Peyer's patch (tissue), 4 donors: Measurements from ENCODE around the gene SRSF9. TPM values are rescaled to one million over a fixed set of nuclear protein-coding genes. Genes with fewer than 3 reads are reported as not detected.

Experiments used
- DNase-seq, 3 donors: peaks; one replicate each; pipeline ENCODE4 v3.0.0-alpha.2; 2017 to 2019
- H3K27ac ChIP-seq, 4 donors: fragments of 200-600 bp; sonication (generic); one replicate each; pipeline ENCODE4 v1.5.1; 2016 to 2019
- H3K27me3 ChIP-seq, 2 donors: fragments of 200-600 bp; sonication (generic); one replicate each; pipeline ENCODE4 v1.5.1; 2019
- H3K36me3 ChIP-seq, 3 donors: fragments of 200-600 bp; sonication (generic); one replicate each; pipeline ENCODE4 v1.5.1; 2016 to 2019
- H3K4me1 ChIP-seq, 4 donors: fragments of 200-600 bp; sonication (generic); one replicate each; pipeline ENCODE4 v1.5.1; 2016 to 2019
- H3K4me3 ChIP-seq, 4 donors: fragments of 200-600 bp; sonication (generic); 1 replicate in 3 of 4; 2 replicates in 1 of 4; pipeline ENCODE4 v1.5.1; 2016 to 2019; ENCODE audit warnings: mild to moderate bottlenecking in 1 of 4
- H3K9me3 ChIP-seq, 4 donors: fragments of 200-600 bp; sonication (generic); one replicate each; pipeline ENCODE4 v1.5.1; 2016 to 2019; ENCODE audit warnings: mild to moderate bottlenecking in 1 of 4
- CTCF ChIP-seq, 6 experiments: fragments of 450-650 bp in 4 of 6; fragments of 200-600 bp in 2 of 6; sonication (generic) in 1 of 6; IDR thresholded peaks; one replicate each; pipeline ENCODE4 v1.5.1; 2017 to 2019; ENCODE audit warnings: antibody characterized with exemption in 6 of 6, mild to moderate bottlenecking in 3 of 6, moderate library complexity in 1 of 6
- POLR2A ChIP-seq, 2 donors: fragments of 450-650 bp; IDR thresholded peaks; one replicate each; pipeline ENCODE4 v1.5.1; 2017; ENCODE audit warnings: antibody characterized with exemption in 2 of 2, mild to moderate bottlenecking in 2 of 2, moderate library complexity in 2 of 2
- total RNA-seq, 4 donors: library from RNA; depleted of rRNA; stranded (reverse); fragments of >200 nt; gene quantifications; one replicate each; pipeline ENCODE4 v1.1.0, GENCODE V29; 2016

SRSF9 gene
- total RNA-seq, 4 donors from 2014 or later, result 59.9 to 144 (median 78.1) TPM

- H3K27me3 ChIP-seq, result no peaks in the 10 kb centered on the region
- peaks cover 0 to 5% (median 0%) of the 10 kb centered on the region in 4 donors for H3K4me1 ChIP-seq
- no peak overlapping the region for H3K4me3 ChIP-seq
- TF ChIP-seq POLR2A (IDR thresholded peaks at IDR 0.05), result no peak
- no peak for TF ChIP-seq CTCF (IDR thresholded peaks at IDR 0.05)
- H3K36me3 ChIP-seq, result no peaks in the 10 kb centered on the region
- no peak for DNase-seq
- H3K27ac ChIP-seq, result no peak overlapping the region
- no peaks in the 10 kb centered on the region for H3K9me3 ChIP-seq
Observed at GRCh38 chr12:120475643-120476042, 6.1 kb upstream of the SRSF9 start.

GRCh38 chr12:120474616-120474960 lies 5.0 kb upstream of the SRSF9 start:
- Histone ChIP-seq H3K27ac (no peak overlapping the region), H3K4me1 (peaks cover 0 to 12% (median 0%) of the 10 kb centered on the region in 4 donors), H3K9me3 (no peaks in the 10 kb centered on the region), H3K27me3 (no peaks in the 10 kb centered on the region), H3K4me3 (no peak overlapping the region), H3K36me3 (no peaks in the 10 kb centered on the region)
- no peak for DNase-seq
- no peak for TF ChIP-seq CTCF (IDR thresholded peaks at IDR 0.05)
- TF ChIP-seq POLR2A (IDR thresholded peaks at IDR 0.05), result no peak

- Histone ChIP-seq H3K36me3 (no peaks in the 10 kb centered on the region), H3K27ac (no peak overlapping the region), H3K4me3 (no peak overlapping the region), H3K27me3 (no peaks in the 10 kb centered on the region), H3K9me3 (no peaks in the 10 kb centered on the region), H3K4me1 (peaks cover 0 to 12% (median 0%) of the 10 kb centered on the region in 4 donors)
- TF ChIP-seq POLR2A (IDR thresholded peaks at IDR 0.05) (no peak), CTCF (IDR thresholded peaks at IDR 0.05) (no peak)
- DNase-seq, result no peak
Observed at GRCh38 chr12:120473807-120474615, 4.5 kb upstream of the SRSF9 start.

- H3K27me3 ChIP-seq, result no peaks in the 10 kb centered on the region
- DNase-seq, result no peak
- peaks cover 0 to 12% (median 0%) of the 10 kb centered on the region in 4 donors for H3K4me1 ChIP-seq
- H3K27ac ChIP-seq, result no peak overlapping the region
- no peak for TF ChIP-seq CTCF (IDR thresholded peaks at IDR 0.05)
- TF ChIP-seq POLR2A (IDR thresholded peaks at IDR 0.05), result no peak
- H3K9me3 ChIP-seq, result no peaks in the 10 kb centered on the region
- no peaks in the 10 kb centered on the region for H3K36me3 ChIP-seq
- H3K4me3 ChIP-seq, result no peak overlapping the region
Observed at GRCh38 chr12:120472521-120472920, 3.0 kb upstream of the SRSF9 start.

- no peaks in the 10 kb centered on the region for H3K27me3 ChIP-seq
- H3K4me3 ChIP-seq, result peak overlapping the region; percentile 92 to 94 (median 94)
- no peak for DNase-seq
Observed at GRCh38 chr12:120470150-120470784, 719 bp upstream of the SRSF9 start.

More at GRCh38 chr12:120470150-120470784, 719 bp upstream of the SRSF9 start:
- H3K9me3 ChIP-seq, result no peaks in the 10 kb centered on the region
- peaks cover 0 to 17% (median 0%) of the 10 kb centered on the region in 4 donors for H3K4me1 ChIP-seq
- H3K36me3 ChIP-seq, result peaks cover 0 to 5% (median 0%) of the 10 kb centered on the region in 3 donors
- peak overlapping the region; percentile 93 to 96 (median 94) for H3K27ac ChIP-seq
- no peak for TF ChIP-seq CTCF (IDR thresholded peaks at IDR 0.05)
